ENCODE results near the gene STX18.

GRCh38 chr4:4532371-4533154, 9.3 kb downstream of the STX18 start:
- TF ChIP-seq, protein P1, sequence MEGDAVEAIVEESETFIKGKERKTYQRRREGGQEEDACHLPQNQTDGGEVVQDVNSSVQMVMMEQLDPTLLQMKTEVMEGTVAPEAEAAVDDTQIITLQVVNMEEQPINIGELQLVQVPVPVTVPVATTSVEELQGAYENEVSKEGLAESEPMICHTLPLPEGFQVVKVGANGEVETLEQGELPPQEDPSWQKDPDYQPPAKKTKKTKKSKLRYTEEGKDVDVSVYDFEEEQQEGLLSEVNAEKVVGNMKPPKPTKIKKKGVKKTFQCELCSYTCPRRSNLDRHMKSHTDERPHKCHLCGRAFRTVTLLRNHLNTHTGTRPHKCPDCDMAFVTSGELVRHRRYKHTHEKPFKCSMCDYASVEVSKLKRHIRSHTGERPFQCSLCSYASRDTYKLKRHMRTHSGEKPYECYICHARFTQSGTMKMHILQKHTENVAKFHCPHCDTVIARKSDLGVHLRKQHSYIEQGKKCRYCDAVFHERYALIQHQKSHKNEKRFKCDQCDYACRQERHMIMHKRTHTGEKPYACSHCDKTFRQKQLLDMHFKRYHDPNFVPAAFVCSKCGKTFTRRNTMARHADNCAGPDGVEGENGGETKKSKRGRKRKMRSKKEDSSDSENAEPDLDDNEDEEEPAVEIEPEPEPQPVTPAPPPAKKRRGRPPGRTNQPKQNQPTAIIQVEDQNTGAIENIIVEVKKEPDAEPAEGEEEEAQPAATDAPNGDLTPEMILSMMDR (IDR thresholded peaks at IDR 0.05): no peak
- TF ChIP-seq POLR2A (IDR thresholded peaks at IDR 0.05) (no peak), POLR2AphosphoS5 (IDR thresholded peaks at IDR 0.05; ENCODE audit: insufficient read depth in 1 of 2, low read depth in 1 of 2) (no peak)
